Umbilical cord (tissue), 2 donors: ENCODE results near the gene PDZRN4. TPM values are rescaled to one million over a fixed set of nuclear protein-coding genes. Genes with fewer than 3 reads are reported as not detected.

Source experiments
- DNase-seq: peaks from one replicate; pipeline ENCODE4 v3.0.0-alpha.2; 2015; ENCODE audit warnings: low spot score
- total RNA-seq: library from RNA; depleted of rRNA; stranded (reverse); fragments of >200 nt; gene quantifications from one replicate; pipeline ENCODE4 v1.2.3, GENCODE V29; 2014; ENCODE audit warnings: low replicate concordance; ENCODE audit not compliant: insufficient read depth

Gene PDZRN4
- total RNA-seq, 1 donor from 2014 or later, result 22.4 TPM

GRCh38 chr12:41356181-41356580 lies 168.1 kb downstream of the PDZRN4 start:
- no peak for DNase-seq

GRCh38 chr12:41361738-41362137 lies 173.6 kb downstream of the PDZRN4 start:
- DNase-seq, result peak; percentile 17

DNA sequence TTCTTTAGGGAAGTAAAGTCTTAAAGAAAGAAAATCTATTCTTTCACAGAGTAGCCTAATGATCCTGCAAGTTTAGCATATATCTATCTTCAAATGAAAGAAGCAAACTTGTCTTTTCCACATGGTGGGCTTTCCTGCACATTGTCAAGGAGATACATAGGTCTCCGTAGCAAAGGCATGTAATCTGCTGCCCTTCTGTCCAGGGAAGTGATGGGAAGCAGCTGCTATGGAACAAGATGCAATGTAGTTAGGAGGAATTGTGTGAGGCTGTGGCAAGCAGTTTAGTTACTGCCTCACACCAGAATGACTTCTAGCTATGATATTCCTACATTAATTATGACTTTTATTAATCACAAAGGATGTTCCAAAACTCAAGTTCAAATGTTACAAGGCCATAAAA lies 174.4 kb downstream of the PDZRN4 start:
- peak; percentile 53 for DNase-seq

DNA sequence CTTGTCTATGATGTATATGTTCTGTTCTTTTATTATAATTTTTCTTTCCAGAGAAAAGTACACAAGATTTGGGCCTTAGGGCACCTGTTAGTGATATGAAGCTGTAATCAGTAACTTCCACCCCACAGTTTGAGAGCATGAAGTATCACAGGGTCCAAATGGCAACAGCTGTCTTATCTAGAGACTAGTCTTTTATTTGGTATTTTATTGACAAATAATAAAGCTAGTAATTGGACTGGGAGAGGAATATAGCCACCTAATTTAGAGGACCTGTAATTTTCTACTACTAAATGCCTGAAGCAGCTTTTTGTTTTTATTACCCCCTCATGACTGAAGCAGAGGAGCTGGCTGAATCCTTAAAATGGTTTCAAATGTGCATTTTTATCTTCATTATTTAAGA lies 174.8 kb downstream of the PDZRN4 start:
- no peak for DNase-seq

DNA sequence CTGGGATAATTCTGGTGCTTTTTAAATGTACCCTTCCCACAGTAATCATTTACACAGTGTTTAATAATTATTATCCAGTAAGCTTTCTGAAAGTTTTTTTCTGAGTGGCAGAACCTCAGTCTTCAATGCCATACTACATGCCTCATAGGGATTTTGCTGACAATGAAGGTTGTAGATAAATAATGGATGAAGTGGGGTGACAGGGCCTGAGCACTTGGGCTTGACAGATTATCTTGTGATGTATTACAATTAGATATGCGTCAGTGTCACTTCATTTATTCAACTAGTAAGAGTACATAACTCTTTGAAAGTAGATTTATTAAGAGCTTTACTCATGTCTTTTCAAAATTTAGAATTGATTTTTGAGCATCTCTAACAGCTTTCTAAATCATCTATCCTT lies 176.1 kb downstream of the PDZRN4 start:
- no peak for DNase-seq

GRCh38 chr12:41365653-41366171 lies 177.6 kb downstream of the PDZRN4 start:
- no peak for DNase-seq

DNA sequence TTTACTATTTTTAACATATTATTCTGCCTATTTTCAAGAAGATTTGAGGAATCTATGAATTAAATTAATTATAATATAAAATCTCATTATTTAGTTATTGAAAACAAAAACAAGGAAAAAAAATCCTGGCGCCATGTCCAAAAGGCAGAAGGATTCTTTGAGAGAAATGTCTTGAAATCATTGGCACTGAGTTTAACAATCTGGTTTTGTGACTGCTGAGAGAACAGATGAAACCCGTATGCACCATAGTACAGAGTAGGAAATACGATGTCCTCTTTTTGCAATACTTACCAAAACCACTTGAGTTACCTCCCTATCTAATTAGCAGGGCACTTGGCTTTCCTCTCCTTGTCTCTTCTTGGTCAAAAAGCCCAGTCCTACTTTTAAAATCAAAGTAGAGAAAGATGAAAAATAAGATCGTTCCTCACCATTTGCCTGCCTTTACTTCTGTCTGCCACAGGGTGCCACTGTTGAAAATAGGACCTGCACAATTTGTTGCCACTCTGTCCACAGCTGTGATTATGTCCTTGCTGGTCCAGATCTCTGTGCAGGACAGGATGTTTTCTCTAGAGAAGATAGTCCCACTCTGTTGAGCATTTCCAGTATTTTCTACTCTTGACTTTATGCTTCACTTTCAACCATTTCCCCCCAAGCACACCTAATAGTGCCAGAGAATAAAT lies 179.7 kb downstream of the PDZRN4 start:
- DNase-seq, result no peak

DNA sequence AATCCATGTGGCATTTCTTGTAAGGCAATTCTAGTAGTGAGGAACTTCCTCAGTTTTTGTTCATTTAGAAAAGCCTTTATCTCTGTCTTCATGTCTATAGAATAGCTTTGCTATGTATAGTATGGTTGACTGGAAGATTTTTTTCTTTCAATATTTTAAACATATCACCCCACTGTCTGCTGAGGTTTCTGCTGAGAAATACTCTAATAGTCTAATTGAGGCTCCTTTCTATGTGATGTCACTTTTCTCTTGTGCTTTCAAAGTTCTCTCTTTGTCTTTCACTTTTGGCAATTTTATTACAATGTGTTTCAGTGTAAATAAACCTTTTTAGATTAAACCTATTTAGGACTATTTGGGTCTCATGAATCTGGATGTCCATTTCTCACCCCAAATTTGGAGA lies 192.8 kb downstream of the PDZRN4 start:
- no peak for DNase-seq

DNA sequence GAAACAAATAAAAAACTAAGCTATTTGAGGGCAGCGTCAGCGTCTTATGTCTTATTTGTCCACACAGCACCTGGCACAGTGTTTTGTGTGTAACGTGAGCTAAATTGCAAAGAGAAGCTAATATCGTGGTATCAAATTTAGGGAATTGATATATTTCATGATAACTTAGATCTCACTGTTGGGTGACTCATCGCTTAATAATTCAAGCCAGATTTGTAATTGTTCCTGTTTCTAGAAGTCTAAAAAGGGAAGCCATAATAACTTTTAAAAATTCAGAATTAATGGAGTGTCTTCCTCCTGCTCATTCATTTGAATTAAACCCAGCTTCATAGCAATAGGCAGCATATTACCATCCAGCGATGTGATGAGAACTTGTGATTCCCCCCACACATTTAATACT lies 214.7 kb downstream of the PDZRN4 start:
- DNase-seq, result no peak

GRCh38 chr12:41407232-41407799 lies 219.2 kb downstream of the PDZRN4 start:
- DNase-seq, result no peak

DNA sequence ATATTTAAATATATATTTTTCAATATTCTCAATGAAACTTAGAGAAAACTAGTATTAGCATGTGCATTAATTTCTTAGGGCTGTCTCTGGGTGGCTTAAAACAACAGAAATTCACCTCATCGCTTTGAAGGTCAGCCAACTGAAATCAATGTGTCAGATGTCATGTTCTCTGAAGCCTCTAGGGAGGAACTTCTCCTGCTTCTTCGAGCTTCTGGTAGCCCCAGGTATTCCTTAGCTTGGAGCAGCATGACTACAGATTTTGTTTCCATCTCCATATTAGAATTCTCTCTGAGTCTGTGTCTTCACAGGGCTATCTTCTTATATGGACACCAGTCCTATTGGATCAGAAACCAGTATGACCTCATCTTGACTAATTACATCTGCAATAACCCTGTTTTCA lies 221.5 kb downstream of the PDZRN4 start:
- no peak for DNase-seq

DNA sequence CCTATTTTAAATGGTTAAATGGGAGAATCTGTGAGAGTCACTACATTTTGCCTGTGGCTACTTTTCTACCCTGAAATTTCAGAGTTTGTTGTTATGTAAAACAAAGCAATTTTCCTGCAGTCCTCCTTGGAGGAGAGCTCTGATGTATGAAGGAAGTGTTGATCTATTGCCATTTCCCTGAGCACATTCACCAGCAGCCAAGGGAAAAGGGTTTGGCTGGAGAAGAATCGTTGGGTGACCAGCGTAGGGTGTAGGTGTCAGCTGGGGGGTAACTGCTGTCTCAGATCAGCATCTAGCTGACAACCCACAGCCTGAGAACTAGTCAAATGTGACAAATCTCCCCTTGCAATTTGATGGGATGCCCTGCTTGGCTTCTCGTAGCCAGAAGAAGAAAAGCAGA lies 230.5 kb downstream of the PDZRN4 start:
- DNase-seq, result no peak

- no peak for DNase-seq
Measured at GRCh38 chr12:41419131-41419893, 231.2 kb downstream of the PDZRN4 start.

DNA sequence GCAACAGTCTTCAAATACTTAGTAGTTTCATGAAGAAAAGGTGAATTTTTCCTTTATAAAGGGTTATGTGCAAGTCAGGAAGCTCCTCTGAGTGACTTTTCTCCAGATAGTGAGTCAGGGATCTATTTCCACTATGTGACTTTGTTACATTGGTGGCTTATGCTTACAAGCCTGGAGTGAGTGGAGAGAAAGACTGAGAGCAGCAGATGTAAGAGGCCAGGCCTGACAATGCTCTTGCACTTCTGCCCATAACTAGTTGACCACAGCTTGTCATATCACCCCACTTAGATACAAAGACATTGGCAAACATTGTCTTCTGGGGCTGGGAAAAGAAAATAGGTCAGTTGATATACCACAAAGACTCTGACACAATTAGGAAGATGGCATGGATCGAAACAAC lies 236.5 kb downstream of the PDZRN4 start:
- no peak for DNase-seq

- no peak for DNase-seq
Measured at GRCh38 chr12:41433460-41433859, 245.3 kb downstream of the PDZRN4 start.

- DNase-seq, result no peak
Measured at GRCh38 chr12:41436076-41436475, 248.0 kb downstream of the PDZRN4 start.

GRCh38 chr12:41437563-41437962 lies 249.4 kb downstream of the PDZRN4 start:
- no peak for DNase-seq

DNA sequence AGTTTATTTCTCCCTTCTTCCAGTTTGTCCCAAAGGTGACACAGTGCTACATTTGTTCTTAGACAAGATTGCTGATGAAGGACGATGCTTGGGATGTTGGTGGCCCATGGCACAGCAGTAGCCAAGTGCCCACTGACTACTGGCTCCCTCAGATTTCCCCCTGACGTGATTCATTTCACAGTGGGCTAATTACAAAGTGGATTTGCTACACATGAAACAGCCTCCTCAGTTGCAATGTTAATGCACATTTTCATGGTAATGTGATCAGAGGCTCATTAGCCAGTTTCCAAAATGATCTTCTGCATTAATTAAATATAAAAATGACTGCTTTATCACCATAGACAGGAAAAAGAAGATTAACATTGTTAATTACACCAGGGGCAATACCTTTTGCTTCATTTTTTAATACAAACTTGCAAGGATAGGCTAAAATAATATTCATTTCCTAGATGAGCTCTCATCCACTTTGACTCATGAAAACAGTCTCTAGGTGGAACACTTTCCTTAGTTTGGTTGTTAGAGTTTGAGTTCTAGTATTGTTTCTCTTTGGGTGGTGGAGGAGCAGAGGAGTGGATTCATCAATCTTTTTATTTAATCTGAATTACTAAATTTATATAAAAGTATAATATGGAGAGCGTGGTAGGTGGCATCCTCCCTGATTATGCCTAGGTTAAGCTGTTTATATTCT lies 250.9 kb downstream of the PDZRN4 start:
- peak; percentile 3 for DNase-seq

GRCh38 chr12:41439801-41440200 lies 251.7 kb downstream of the PDZRN4 start:
- DNase-seq, result peak; percentile 1

DNA sequence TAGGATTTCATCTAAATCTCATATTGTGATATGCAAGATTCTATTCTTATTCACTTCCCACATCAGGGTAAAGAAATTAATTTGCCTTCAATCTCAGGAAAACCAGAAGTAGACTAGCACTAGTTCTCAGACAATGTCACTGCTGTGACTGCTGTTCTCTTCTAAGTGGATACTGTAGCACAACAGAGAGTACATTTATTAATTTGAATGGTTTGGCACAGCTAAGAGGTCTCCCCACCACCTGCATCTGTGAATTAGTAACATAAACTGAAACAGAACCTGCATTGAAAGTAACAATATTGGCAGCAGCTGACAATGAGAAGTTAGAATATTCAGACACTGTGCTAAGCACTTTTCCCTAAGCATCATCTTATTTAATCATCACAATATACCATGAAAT lies 253.1 kb downstream of the PDZRN4 start:
- no peak for DNase-seq

DNA sequence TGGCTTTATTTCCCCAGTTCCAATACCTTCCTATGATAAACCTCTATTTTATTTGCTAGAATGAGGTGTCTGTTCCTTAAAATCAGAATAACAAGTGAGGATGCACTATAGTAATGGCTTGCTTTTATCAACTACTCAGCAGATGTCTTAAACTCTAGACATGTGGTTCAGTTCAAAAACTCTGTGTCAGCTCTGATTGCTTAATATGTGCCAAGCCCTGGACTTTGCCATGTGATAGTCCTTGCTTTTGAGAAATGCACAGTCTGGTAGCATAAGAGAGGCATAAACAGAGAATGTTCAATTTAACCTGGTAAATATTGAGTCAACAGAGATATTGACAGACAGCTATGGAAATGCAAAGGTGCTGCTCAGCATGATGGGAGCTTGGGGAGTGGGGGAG lies 254.8 kb downstream of the PDZRN4 start:
- peak; percentile 46 for DNase-seq

GRCh38 chr12:41443690-41444089 lies 255.6 kb downstream of the PDZRN4 start:
- no peak for DNase-seq
